HepG2 (cell line): ENCODE data around the gene SSC5D. TPM values are rescaled to one million over a fixed set of nuclear protein-coding genes. Genes with fewer than 3 reads are reported as not detected.

Experiments used
- HCFC1 ChIP-seq: fragments of 150-350 bp; IDR thresholded peaks from 2 replicates; pipeline ENCODE4 v1.6.1; 2014; ENCODE audit warnings: low read depth, low read length
- NR1H2 ChIP-seq: sonication (generic); formaldehyde crosslinking; IDR thresholded peaks from 2 replicates; pipeline ENCODE4 v1.8.1; 2022; ENCODE audit warnings: low read depth, missing genetic modification reagents, borderline replicate concordance
- RFXAP ChIP-seq: sonication (generic); formaldehyde crosslinking; IDR thresholded peaks from 2 replicates; pipeline ENCODE4 v1.4.0; 2020; ENCODE audit warnings: missing genetic modification reagents, borderline replicate concordance
- SNAPC2 ChIP-seq: sonication (generic); formaldehyde crosslinking; IDR thresholded peaks from 2 replicates; pipeline ENCODE4 v1.8.1; 2022; ENCODE audit warnings: mild to moderate bottlenecking, missing genetic modification reagents
- SSRP1 ChIP-seq: IDR thresholded peaks from 2 replicates; pipeline ENCODE4 v1.6.1; 2016; ENCODE audit warnings: control low read depth
- TCF12 ChIP-seq, 2 experiments: fragments of 450-650 bp in 1 of 2; sonication (generic) in 1 of 2; formaldehyde crosslinking in 1 of 2; IDR thresholded peaks; 2 replicates each; pipeline versions ENCODE4 v1.6.1 to v1.8.0; 2017 to 2022; ENCODE audit warnings: antibody characterized with exemption in 1 of 2, mild to moderate bottlenecking in 1 of 2, missing genetic modification reagents in 1 of 2, moderate library complexity in 1 of 2
- U2AF2 ChIP-seq: fragments of 200-400 bp; formaldehyde crosslinking; IDR thresholded peaks from 2 replicates; pipeline ENCODE4 v1.6.1; 2017; ENCODE audit warnings: low read depth, mild to moderate bottlenecking, low read length
- XRCC5 ChIP-seq: fragments of 200-400 bp; formaldehyde crosslinking; optimal IDR thresholded peaks from 2 replicates; pipeline ENCODE3; 2017; ENCODE audit warnings: mild to moderate bottlenecking, low read length
- ZFP36 ChIP-seq: fragments of 150-350 bp; IDR thresholded peaks from 2 replicates; pipeline ENCODE4 v1.6.1; 2018; ENCODE audit warnings: borderline replicate concordance, low read length, low read depth; ENCODE audit not compliant: partially characterized antibody
- ZNF17 ChIP-seq: sonication (generic); formaldehyde crosslinking; IDR thresholded peaks from 2 replicates; pipeline ENCODE4 v1.5.0; 2020; ENCODE audit warnings: mild to moderate bottlenecking, missing genetic modification reagents
- ZNF3 ChIP-seq: IDR thresholded peaks from 2 replicates; pipeline ENCODE4 v1.7.0; 2017; ENCODE audit warnings: inconsistent platforms
- ZNF772 ChIP-seq: sonication (generic); formaldehyde crosslinking; IDR thresholded peaks from 2 replicates; pipeline ENCODE4 v1.5.0; 2020; ENCODE audit warnings: mild to moderate bottlenecking, missing genetic modification reagents
- polyA plus RNA-seq, 8 experiments: library from polyadenylated mRNA; depleted of rRNA in 3 of 8; stranded (reverse) in 7 of 8; unstranded in 1 of 8; fragments of >200 nt; fragmentation: Illumina TruSeq in 4 of 8; extraction: Trizol in 4 of 8; gene quantifications; 2 replicates each; pipeline versions ENCODE4 v1.2.1 to v1.2.3, GENCODE V29; 2011 to 2016; ENCODE audit warnings: low read depth in 4 of 8, missing spikeins in 1 of 8, mixed read lengths in 1 of 8; ENCODE audit not compliant: insufficient read depth in 1 of 8
- total RNA-seq, 5 experiments: library from RNA; depleted of rRNA; stranded (reverse); fragments of >200 nt; fragmentation: Illumina TruSeq; extraction: Trizol; gene quantifications; 2 replicates each; pipeline ENCODE4 v1.2.3, GENCODE V29; 2016; ENCODE audit warnings: low read depth in 1 of 5
- TF ChIP-seq, protein P1 (sequence below): IDR thresholded peaks from 2 replicates; pipeline ENCODE4 v1.6.1; 2012; ENCODE audit warnings: low read depth, low read length, improper control_type of control experiment
- TF ChIP-seq, protein P2 (sequence below): IDR thresholded peaks from 2 replicates; pipeline ENCODE4 v1.6.1; 2016; ENCODE audit warnings: missing compliant biosample characterization, missing genetic modification reagents, borderline replicate concordance
- TF ChIP-seq, protein P3 (sequence below): sonication (generic); formaldehyde crosslinking; IDR thresholded peaks from 2 replicates; pipeline ENCODE4 v1.5.0; 2020; ENCODE audit warnings: missing genetic modification reagents, mild to moderate bottlenecking, borderline replicate concordance
- TF ChIP-seq, protein P4 (sequence below), 2 experiments: sonication (generic) in 1 of 2; formaldehyde crosslinking in 1 of 2; IDR thresholded peaks; 2 replicates each; pipeline versions ENCODE4 v1.5.1 to v1.6.1; 2011 to 2020; ENCODE audit warnings: borderline replicate concordance in 1 of 2, low read depth in 1 of 2, low read length in 1 of 2, mild to moderate bottlenecking in 1 of 2, missing genetic modification reagents in 1 of 2, moderate library complexity in 1 of 2

SSC5D gene
- total and polyA plus RNA-seq, 2 of the 13 experiments (the other 11 are each of a cell fraction or from before 2014, with no cell fraction given): not detected

DNA sequence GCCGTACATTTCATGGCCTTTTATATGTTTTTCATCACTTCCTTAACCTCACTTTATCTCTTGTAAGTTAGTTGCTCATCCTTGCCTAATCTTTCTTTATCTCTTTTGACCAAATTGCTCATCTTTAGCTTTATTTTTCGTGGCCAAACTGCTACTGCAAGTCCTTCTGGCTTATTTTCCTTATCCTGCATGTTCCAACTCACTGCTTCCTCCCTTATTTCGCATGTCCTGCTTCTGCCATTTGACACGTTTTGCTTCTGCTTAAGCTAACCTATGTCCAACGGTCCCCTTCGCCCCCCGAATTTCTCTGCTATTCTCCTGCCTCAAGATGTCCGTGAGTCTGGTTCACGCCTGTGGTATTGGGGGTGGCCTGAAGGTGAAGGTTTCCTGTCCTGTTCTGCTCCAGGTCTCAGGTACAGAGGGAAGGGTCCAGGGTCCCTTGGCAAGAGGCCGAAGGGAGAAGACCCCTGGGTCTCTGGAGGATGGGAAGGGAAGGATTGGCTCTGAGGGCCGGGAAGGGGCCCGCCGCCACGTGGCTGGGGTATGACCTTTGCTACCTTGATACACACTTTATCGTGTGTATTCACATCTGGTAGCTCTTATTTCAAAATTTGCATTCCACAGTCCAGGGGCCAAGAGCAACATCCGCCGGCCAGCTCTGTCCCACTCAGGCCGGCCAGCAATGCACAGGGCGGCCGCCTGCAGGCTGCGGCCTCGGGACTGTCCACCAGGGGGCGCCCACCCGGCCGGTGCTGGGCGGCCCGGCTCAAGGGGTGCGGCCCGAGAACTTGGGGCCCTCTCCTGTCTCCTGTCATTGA is 20.8 kb upstream of the SSC5D start (continued):
- no peak for TF ChIP-seq HCFC1
- TF ChIP-seq RFXAP (CRISPR knock-in tag): peak; percentile 64; the same call in 1 of the 2 replicates
- TF ChIP-seq ZNF3 (CRISPR knock-in tag): no peak
- no peak for TF ChIP-seq SNAPC2 (CRISPR knock-in tag)
- TF ChIP-seq, protein P1, sequence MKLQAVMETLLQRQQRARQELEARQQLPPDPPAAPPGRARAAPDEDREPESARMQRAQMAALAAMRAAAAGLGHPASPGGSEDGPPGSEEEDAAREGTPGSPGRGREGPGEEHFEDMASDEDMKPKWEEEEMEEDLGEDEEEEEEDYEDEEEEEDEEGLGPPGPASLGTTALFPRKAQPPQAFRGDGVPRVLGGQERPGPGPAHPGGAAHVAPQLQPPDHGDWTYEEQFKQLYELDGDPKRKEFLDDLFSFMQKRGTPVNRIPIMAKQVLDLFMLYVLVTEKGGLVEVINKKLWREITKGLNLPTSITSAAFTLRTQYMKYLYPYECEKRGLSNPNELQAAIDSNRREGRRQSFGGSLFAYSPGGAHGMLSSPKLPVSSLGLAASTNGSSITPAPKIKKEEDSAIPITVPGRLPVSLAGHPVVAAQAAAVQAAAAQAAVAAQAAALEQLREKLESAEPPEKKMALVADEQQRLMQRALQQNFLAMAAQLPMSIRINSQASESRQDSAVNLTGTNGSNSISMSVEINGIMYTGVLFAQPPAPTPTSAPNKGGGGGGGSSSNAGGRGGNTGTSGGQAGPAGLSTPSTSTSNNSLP: peak; percentile 73; the same call in 1 of the 2 replicates
- no peak for TF ChIP-seq NR1H2 (CRISPR knock-in tag)
- TF ChIP-seq ZFP36: no peak
- TF ChIP-seq, protein P2, sequence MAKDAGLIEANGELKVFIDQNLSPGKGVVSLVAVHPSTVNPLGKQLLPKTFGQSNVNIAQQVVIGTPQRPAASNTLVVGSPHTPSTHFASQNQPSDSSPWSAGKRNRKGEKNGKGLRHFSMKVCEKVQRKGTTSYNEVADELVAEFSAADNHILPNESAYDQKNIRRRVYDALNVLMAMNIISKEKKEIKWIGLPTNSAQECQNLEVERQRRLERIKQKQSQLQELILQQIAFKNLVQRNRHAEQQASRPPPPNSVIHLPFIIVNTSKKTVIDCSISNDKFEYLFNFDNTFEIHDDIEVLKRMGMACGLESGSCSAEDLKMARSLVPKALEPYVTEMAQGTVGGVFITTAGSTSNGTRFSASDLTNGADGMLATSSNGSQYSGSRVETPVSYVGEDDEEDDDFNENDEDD (CRISPR knock-in tag): 0 out of 2 replicates have a peak, but pooled peaks have one; percentile 33
- no peak for TF ChIP-seq SSRP1 (CRISPR knock-in tag)
- TF ChIP-seq, protein P3, sequence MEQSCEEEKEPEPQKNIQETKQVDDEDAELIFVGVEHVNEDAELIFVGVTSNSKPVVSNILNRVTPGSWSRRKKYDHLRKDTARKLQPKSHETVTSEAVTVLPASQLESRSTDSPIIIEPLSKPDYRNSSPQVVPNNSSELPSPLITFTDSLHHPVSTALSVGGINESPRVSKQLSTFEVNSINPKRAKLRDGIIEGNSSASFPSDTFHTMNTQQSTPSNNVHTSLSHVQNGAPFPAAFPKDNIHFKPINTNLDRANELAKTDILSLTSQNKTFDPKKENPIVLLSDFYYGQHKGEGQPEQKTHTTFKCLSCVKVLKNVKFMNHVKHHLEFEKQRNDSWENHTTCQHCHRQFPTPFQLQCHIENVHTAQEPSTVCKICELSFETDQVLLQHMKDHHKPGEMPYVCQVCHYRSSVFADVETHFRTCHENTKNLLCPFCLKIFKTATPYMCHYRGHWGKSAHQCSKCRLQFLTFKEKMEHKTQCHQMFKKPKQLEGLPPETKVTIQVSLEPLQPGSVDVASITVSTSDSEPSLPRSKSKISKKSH (CRISPR knock-in tag): no peak
- no peak for TF ChIP-seq U2AF2
- no peak for TF ChIP-seq TCF12 (IDR thresholded peaks at IDR 0.05)
- no peak for TF ChIP-seq TCF12 (CRISPR knock-in tag; IDR thresholded peaks at IDR 0.05)
- peak; percentile 87 for TF ChIP-seq XRCC5
- TF ChIP-seq ZNF17 (CRISPR knock-in tag): no peak
- TF ChIP-seq, protein P4, sequence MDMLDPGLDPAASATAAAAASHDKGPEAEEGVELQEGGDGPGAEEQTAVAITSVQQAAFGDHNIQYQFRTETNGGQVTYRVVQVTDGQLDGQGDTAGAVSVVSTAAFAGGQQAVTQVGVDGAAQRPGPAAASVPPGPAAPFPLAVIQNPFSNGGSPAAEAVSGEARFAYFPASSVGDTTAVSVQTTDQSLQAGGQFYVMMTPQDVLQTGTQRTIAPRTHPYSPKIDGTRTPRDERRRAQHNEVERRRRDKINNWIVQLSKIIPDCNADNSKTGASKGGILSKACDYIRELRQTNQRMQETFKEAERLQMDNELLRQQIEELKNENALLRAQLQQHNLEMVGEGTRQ (IDR thresholded peaks at IDR 0.05; ENCODE audit: low read depth, low read length): no peak
- TF ChIP-seq, protein P4 (CRISPR knock-in tag; IDR thresholded peaks at IDR 0.05; ENCODE audit: borderline replicate concordance): no peak
- no peak; the same call in none of the 2 replicates for TF ChIP-seq ZNF772 (CRISPR knock-in tag)
